GM13976 (cell line): ENCODE results near the gene INPP1.
"Not testable (repeated sequence)": the region's sequence is repeated elsewhere in the genome, so short reads cannot be mapped to it uniquely, and the experiment has no call there.

ENCODE experiments used
- DNase-seq: peaks from one replicate; pipeline ENCODE4 v3.0.0; 2012; ENCODE audit warnings: low spot score
- CTCF ChIP-seq: IDR thresholded peaks from 2 replicates; pipeline ENCODE4 v1.5.1; 2012; ENCODE audit warnings: borderline replicate concordance, mild to moderate bottlenecking; ENCODE audit not compliant: insufficient read depth; ENCODE audit errors: extremely low read depth, missing control alignments, control extremely low read depth
- in situ Hi-C: fragments of 300-500 bp; cut with MboI; formaldehyde crosslinking; loops from one replicate; pipeline ENCODE4 v1.12.0; 2022; ENCODE audit warnings: low sequenced_read_pairs, mixed read lengths, inconsistent platforms; ENCODE audit not compliant: unreplicated experiment

The INPP1 gene

GRCh38 chr2:190311893-190312634 is 31.3 kb upstream of the INPP1 start:
- no peak for DNase-seq
- TF ChIP-seq CTCF, result no peak
- in situ Hi-C loops, result no loop called here

GRCh38 chr2:190312635-190313025 is 30.8 kb upstream of the INPP1 start:
- in situ Hi-C loops, DNase-seq: not testable (repeated sequence)

GRCh38 chr2:190313880-190314279 is 29.5 kb upstream of the INPP1 start:
- in situ Hi-C loops, result no loop called here
- DNase-seq, result no peak
- TF ChIP-seq CTCF, result no peak

DNA sequence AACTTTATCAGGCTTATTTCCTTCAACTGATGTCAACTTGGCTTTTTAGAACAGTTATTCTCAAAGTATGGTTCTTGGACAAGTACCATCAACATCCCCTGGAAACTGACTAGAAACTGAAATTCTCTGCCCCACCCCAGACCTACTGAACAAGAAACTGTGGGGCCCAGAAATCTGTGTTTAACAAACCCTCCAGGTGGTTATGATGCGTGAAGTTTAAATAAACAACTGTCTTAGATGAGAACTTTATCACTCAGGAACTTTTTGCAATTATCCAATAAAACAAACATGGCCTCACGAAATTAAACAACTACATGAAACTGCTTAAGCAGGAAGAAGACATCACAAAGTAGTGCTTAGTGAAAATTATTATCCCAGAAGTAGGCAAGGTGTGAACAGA is 28.1 kb upstream of the INPP1 start:
- in situ Hi-C loops, result no loop called here
- no peak for TF ChIP-seq CTCF
- no peak for DNase-seq

DNA sequence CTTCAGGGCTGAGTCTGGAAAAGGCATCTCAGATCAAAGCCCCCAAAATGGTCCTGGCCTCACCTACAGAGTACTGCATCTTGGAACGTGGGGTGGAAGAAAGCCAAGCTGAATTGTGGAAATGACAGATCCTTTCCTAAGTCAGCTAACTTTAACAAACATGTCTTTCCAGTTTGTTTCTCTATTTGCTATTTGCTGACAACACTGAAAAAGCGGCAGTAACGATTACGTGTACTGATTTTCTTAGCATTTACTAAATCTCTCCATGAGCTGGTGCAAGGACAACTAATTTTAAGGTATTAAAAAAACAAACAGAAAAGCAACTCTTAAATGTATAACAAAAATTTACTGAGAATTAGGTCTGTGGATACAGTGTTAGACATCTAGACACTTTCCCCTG is 24.9 kb upstream of the INPP1 start:
- no peak for TF ChIP-seq CTCF
- DNase-seq, result no peak
- in situ Hi-C loops, result no loop called here

- in situ Hi-C loops, result no loop called here
- TF ChIP-seq CTCF, result no peak
- DNase-seq, result no peak
Measured at GRCh38 chr2:190318931-190319554, 24.3 kb upstream of the INPP1 start.
